ENCODE measurements around the gene RBMS3.

DNA sequence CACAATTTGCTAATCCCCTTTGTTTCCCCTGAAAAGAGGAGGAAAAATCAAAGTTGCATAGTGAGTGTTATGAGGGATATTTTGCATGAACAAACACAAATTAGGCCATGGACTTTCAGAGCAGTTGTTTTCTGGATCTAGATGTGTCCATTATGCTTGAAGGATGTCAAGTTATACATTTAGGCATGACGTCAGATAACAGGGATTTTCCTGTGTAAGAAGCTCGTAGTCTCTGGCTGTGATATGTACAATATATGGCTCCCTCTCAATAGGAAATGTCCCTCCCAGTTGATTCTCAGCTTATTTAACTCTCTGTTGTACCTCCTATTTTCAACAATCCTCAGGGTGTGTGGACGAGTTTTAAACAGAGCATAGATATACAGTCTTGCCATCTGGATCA is 171.0 kb downstream of the RBMS3 start:
- TF ChIP-seq, protein P1, sequence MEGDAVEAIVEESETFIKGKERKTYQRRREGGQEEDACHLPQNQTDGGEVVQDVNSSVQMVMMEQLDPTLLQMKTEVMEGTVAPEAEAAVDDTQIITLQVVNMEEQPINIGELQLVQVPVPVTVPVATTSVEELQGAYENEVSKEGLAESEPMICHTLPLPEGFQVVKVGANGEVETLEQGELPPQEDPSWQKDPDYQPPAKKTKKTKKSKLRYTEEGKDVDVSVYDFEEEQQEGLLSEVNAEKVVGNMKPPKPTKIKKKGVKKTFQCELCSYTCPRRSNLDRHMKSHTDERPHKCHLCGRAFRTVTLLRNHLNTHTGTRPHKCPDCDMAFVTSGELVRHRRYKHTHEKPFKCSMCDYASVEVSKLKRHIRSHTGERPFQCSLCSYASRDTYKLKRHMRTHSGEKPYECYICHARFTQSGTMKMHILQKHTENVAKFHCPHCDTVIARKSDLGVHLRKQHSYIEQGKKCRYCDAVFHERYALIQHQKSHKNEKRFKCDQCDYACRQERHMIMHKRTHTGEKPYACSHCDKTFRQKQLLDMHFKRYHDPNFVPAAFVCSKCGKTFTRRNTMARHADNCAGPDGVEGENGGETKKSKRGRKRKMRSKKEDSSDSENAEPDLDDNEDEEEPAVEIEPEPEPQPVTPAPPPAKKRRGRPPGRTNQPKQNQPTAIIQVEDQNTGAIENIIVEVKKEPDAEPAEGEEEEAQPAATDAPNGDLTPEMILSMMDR (IDR thresholded peaks at IDR 0.05; ENCODE audit: insufficient read depth, low read depth, low read length): no peak
- no peak for TF ChIP-seq EZH2 (IDR thresholded peaks at IDR 0.05; ENCODE audit: insufficient read depth, low read length)
